NB4 (cell line): ENCODE results near the gene MRPS33.

ENCODE experiments used
- CTCF ChIP-seq: IDR thresholded peaks from one replicate; pipeline ENCODE4 v1.5.1; 2012; ENCODE audit warnings: low read depth, low read length
- MAX ChIP-seq: IDR thresholded peaks from 2 replicates; pipeline ENCODE4 v1.6.1; 2011; ENCODE audit warnings: low read depth, low read length
- MYC ChIP-seq: IDR thresholded peaks from 2 replicates; pipeline ENCODE4 v1.6.1; 2011; ENCODE audit warnings: low read depth, low read length
- POLR2A ChIP-seq: IDR thresholded peaks from 2 replicates; pipeline ENCODE4 v1.6.1; 2011; ENCODE audit warnings: mild to moderate bottlenecking; ENCODE audit not compliant: insufficient read length; ENCODE audit errors: extremely low read depth

GRCh38 chr7:140966561-140967233 is 48.1 kb downstream of the MRPS33 start:
- no peak for TF ChIP-seq CTCF
- TF ChIP-seq POLR2A = no peak
- TF ChIP-seq MAX = no peak
- no peak for TF ChIP-seq MYC
